ENCODE results near the gene PITPNC1.

DNA sequence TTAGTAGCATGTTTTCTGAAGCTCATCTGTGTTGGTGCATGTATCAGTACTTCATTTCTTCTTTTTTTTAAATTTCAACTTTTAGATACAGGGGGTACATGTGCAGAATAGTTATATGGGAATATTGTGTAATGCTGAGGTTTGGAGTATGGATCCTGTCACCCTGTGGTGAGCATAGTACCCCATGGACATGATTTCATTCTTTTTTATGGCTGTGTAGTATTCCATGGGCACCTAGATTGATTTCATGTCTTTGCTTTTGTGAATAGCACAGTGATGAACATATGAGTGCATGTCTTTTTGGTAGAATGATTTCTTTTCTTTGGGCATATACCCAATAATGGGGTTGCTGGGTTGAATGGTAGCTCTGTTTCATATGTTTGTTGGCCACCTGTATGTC is 285.6 kb downstream of the PITPNC1 start:
- no peak for TF ChIP-seq EZH2 (IDR thresholded peaks at IDR 0.05; ENCODE audit: borderline replicate concordance, low read depth, low read length, poor library complexity, severe bottlenecking)
- TF ChIP-seq CTCF (conservative IDR thresholded peaks at IDR 0.05; ENCODE audit: low read depth, low read length) = no peak

All from A673 (cell line).